DOHH2 (cell line): ENCODE results near the gene LAT.
"Not testable (repeated sequence)": the region's sequence is repeated elsewhere in the genome, so short reads cannot be mapped to it uniquely, and the experiment has no call there.

ENCODE experiments used
- EZH2phosphoT487 ChIP-seq: fragments of 200-600 bp; sonication (generic); IDR thresholded peaks from 2 replicates; pipeline ENCODE4 v1.6.1; 2017; ENCODE audit warnings: borderline replicate concordance, mild to moderate bottlenecking, antibody characterized with exemption, low read length, moderate library complexity, mixed read lengths
- TF ChIP-seq, protein P1 (sequence below): fragments of 200-600 bp; sonication (generic); IDR thresholded peaks from one replicate; pipeline ENCODE4 v1.5.1; 2014; ENCODE audit warnings: antibody characterized with exemption, mild to moderate bottlenecking, low read depth, low read length; ENCODE audit not compliant: poor library complexity, severe bottlenecking

DNA sequence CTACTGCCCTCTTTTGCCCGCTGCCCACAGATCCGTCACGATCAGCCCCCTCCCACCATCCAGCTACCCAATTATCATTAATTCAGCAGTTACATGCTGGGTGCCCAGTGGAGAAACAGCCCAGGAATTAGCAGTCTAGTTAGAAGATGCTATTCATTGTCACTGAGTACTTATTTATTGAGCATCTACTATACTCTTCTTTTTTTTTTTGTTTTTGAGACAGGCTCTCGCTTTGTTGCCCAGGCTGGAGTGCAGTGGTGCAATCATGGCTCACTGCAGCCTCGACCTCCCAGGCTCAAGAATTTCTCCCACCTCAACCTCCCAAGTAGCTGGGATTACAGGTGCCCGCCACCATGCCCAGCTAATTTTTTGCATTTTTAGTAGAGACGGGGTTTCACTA, 45.0 kb upstream of the LAT start:
- TF ChIP-seq, protein P1, sequence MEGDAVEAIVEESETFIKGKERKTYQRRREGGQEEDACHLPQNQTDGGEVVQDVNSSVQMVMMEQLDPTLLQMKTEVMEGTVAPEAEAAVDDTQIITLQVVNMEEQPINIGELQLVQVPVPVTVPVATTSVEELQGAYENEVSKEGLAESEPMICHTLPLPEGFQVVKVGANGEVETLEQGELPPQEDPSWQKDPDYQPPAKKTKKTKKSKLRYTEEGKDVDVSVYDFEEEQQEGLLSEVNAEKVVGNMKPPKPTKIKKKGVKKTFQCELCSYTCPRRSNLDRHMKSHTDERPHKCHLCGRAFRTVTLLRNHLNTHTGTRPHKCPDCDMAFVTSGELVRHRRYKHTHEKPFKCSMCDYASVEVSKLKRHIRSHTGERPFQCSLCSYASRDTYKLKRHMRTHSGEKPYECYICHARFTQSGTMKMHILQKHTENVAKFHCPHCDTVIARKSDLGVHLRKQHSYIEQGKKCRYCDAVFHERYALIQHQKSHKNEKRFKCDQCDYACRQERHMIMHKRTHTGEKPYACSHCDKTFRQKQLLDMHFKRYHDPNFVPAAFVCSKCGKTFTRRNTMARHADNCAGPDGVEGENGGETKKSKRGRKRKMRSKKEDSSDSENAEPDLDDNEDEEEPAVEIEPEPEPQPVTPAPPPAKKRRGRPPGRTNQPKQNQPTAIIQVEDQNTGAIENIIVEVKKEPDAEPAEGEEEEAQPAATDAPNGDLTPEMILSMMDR: not testable (repeated sequence)
- not testable (repeated sequence) for TF ChIP-seq EZH2phosphoT487
